HG02571 (cell line): ENCODE results near the gene KMT2C.
"Not testable (repeated sequence)": the region's sequence is repeated elsewhere in the genome, so short reads cannot be mapped to it uniquely, and the experiment has no call there.

Experiments used
- ATAC-seq: cut with Tn5 transposase; IDR thresholded peaks from one replicate; pipeline ENCODE4 v1.9.1; 2021; ENCODE audit warnings: mild to moderate bottlenecking, moderate library complexity; ENCODE audit not compliant: unreplicated experiment

Gene KMT2C

DNA sequence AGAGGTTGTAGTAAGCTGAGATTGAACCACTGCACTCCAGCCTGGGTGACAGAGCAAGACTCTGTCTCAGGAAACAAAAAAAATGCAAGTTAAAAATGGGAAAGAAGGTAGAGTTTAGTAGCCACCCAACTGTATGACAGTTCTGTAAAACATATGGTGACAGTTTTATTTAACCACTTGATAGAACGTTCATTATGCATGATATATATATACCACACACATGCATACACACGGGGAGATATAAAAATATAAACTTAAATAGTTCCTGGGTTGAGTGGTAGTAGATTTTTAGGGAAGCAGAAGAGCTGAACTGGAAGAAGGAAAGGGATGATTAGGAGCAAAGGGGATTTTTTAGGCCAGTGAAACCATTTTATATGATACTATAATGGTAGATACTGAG lies 120.0 kb downstream of the KMT2C start:
- no peak for ATAC-seq

DNA sequence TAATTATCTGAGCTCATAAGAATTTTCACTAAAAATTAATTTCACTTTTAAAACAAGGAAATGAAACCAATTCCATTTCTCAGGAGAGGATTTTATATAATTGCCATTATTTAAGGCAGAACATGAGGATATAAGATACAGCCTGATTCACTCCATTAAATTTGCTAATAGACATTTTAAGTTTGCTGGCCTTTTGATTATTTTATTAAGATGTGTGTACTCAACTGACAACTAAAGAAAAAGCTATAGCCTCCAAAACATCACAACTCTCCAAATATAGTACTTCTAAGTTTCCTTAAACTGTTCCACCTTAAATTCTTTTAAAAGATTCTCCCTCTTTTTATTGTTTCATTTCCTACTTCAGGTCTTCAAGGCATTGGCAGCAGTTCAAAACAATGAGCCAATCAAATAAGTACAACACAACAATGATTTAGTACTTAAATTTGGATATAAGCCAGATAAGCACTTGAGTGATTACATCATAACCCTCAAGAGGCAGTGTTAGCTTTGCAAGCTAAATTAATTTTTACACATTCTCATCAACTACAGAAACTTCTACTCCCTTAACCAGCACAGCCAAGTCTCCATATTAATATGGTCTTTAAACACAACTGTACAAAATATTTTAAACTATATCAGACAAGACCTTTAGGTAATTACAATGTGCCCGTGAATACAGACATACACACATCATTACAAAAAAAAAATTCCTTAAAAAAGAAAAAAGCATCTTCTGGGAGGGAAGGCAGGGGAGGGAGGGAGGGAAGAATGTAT lies 121.8 kb downstream of the KMT2C start:
- ATAC-seq: no peak

DNA sequence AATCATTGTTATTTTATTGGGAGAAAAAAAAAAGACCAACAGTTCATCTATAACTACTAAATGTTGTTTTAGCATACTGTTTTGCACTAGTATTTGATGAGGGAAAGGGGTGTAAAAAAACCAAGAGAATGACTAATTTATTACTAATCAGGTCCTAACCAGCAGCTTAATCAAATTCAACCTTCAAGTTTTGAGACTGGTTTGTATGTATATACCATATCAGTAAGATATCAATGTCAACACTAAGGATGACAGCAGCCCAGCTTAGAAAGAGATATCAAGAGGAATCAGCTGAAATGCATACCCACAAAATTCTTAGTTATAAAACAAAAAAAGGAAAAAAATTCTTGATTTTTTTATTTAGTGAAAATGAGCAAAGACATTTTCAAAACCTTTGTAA lies 122.6 kb downstream of the KMT2C start:
- ATAC-seq: no peak

DNA sequence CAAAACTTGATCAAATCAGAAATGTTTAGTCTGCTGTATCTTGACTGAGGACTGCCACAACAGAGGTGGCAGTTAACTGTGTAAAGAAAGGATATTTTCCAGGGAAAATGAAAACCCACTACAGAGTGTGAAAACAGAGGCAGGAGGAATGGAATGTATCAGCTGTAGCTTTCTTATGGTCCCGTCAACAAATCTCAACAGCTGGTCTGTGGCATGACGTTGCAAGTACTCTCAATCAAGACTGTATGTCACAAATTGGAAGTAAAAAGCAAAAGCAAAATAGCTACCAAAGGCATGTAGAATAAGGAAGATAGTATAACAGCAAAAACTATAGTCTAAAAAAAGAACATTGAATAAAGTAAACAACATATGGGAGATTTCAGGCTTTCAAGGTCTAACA lies 123.5 kb downstream of the KMT2C start:
- no peak for ATAC-seq

DNA sequence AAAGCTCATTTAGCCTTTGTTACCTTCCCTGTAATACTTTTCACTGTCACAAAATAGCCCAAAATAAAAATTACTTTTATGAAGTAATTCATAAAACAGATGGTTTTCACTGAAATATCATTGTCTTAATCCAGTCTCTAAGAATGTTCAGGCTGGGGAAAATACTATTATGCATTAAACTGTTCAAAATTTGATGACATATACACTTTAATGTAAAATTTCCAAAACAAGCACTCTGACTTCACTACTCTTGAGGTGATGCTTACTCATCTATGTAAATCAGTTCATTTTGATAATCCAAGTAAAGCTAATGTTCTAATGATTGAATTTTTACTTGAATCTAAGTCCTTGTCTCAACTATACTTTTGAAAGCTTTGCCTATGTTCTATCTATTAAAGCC lies 127.9 kb downstream of the KMT2C start:
- no peak for ATAC-seq

DNA sequence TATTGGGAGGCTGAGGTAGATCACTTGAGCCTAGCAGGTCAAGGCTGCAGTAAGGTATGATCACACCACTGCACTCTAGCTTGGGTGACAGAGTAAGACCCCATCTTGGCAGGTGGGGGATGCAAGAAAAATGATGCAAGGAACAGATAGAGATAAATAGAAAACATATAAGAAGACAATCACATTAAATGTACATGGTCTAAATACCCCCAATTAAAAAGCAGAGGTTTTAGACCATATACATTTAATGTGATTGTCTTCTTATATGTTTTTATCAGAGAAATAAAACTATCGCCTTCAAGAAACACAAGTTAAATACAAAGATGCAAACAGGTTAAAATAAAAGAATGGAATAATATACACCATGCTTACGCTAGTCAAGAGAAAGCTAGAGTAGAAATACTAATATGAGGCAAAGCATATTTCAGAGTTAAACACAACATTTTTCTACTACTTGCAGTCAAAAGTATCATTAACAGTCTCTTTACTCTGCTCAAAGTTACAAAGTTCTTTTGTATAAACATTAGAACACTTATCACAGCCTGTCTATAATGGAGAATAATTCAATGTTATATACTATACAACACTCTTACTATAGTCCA lies 136.2 kb downstream of the KMT2C start:
- ATAC-seq: not testable (repeated sequence)

DNA sequence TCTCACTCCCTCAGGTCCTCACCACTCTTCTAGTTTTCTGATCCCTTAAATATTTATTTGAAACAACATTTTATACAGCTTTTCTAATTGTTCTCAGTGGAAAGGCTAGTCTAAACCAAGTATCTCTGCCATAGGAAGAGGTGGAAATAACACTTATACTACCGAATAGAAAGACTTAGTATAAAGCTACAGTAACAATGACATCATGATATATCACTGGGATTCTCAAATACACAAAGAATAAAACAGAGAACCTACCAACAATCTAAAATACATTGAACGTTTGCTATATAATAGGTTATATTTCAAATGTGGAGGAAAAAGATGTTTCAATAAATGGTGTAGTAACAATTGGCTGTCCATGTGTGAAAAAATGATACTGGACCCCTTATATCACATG lies 142.9 kb downstream of the KMT2C start:
- no peak for ATAC-seq

DNA sequence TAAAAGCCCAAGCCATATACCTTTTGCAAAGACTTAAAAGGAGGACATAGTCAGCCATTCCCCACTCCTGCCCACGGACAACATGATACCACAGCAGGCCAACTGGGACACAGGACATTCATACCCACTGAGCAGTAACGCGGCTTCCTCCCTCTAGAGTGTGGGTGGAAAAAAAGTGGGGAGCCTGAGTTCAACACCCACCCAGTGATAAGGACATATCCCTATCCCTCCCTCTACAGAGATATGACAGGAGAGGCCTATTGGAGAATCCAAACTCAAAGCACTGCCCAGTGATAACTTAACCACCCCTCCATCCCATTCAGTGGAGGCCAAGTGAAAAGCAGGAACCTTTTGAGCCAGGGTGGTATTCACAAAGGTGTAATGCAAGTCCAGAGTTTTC lies 148.8 kb downstream of the KMT2C start:
- not testable (repeated sequence) for ATAC-seq

DNA sequence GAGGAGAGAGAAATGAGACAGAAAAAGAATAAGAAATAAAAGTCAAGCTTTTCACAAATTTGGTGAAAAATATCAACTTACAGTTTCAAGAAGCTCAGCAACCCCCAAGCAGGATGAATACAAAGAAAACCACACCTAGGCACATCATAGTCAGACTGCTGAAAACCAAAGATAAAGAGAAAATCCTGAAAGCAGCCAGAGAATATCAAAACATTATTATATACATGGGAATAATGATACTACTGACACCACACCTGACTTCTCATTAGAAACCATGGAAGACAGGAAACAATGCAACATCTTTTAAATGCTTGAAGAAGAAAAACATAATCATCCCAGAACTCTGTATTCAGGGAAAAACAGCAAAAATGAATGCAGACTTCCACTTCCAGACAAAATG lies 149.6 kb downstream of the KMT2C start:
- ATAC-seq: not testable (repeated sequence)

DNA sequence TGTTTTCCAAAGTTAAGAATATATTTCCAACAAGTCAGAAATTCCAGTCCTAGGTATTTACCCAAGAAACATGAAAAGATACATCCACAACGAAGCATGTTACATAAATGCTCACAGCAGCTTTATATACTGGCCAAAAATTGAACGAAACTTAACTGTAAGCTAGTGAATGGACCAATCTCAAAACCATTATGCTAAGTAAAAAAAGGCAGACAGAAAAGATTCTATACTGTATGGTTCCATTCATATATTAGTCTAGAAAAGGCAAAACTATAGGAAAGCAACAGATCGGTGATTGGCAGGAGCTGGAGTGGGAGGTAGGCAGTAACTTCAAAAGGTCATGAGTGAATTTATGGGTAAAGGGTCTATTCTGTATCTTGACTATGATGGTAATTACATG lies 150.8 kb downstream of the KMT2C start:
- ATAC-seq: not testable (repeated sequence)

DNA sequence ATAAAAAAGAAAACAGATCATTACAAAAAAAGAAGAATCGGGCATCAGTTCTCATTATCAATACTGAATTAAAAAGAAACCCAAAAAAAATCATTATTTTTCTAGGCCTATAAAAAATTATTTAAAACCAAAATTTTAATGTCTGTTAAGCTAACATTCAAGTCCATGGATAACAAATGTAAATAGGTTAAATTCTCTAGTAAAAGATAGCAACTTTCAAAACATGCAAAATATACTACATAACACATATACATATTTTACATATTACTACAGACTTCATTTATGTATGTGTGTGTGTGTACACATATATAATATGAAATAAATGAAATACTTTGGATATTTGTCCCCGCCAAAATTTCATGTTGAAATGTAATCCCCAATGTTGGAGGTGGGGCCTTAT lies 158.1 kb downstream of the KMT2C start:
- ATAC-seq: not testable (repeated sequence)

DNA sequence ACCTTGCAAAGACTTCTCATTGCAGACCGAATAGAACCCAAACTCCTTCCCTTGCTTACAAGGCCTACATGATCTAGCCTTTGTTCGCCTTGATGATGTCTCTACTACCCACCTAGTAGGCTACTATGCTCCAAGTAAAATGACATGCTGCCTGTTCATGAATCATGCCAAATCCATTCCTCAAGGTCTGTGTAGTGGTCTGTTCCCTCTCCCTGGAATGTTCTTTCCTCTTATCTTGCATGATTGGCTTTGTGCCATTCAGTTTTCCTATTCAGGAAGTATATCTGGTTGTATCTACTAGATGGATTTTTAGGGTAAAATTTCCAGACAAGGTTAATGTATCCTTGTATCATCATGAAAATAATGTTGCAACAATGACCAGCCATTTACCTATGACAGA lies 165.4 kb downstream of the KMT2C start:
- ATAC-seq: not testable (repeated sequence)

DNA sequence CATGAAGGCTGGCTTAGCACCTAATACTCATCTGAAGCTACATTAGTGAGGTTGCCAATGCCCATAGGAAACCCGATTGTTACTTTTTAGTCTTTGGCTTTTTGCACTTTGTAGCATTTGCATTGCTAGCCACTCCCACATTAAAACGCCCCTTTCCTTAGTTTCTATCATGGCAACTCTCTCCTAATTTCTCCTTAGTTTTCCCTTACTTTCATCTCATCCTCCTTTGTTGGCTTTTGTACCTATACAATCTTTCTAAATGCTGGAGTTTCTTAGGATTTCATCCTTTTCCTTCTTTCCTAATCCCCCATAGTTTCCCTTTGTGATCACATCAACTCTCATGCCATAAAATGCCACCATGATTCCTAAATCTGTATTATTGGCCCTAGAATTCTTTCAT lies 168.9 kb downstream of the KMT2C start:
- ATAC-seq: not testable (repeated sequence)

DNA sequence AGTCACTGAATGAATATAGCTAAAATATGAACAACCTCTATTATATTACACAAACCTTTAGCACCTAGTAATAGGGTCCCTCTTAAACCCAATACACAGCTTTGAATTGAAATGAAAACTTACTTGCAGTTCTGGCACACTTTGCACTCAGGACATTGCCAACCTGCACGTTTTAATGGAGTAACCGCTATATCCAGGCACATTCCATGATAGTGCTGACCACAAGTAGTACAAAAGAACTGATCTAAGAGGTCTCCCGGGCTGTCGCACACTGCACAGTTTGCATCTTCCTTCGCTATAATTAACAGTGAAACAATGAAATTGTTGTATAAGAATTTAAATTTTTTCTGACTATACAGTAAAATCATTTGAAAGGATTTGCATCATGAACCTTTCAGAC lies 170.9 kb downstream of the KMT2C start:
- ATAC-seq: not testable (repeated sequence)

DNA sequence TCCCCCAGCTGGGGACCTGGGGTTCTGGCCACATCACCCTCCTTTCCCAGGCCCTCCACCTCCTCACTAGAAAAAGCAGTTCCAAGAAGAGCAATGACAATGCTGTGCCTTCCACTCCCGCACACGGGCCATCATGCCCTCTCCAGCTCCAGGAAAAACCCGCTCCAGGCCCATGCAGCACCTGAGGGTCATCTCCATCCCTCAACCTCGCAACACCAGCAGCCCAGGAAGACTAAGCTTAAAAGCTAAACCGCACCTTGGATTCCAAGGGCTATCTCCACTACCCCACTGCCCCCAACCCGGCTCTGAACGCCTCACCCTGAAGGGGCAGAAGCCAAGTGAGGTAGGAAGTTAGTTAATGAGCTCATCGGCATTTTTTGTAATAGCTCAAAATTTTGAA lies 173.7 kb downstream of the KMT2C start:
- ATAC-seq: not testable (repeated sequence)

DNA sequence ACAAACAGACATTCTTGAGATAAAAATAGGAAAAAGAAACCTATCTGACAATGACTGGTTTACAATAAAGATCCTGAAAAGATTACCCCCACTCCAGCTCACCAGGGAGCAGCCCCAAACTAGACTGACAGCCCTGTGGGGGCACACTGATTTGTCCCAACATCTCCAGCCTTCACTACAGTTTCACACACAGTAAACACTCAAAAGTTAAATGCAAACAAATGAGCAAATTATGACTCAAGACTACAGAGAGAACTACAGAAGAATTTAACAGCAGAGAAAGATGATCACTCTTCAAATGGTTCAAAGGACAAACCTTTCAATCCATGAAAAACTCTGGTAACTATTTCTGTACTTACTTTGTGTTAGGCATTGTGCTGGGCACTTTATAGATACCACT lies 176.2 kb downstream of the KMT2C start:
- ATAC-seq: not testable (repeated sequence)

DNA sequence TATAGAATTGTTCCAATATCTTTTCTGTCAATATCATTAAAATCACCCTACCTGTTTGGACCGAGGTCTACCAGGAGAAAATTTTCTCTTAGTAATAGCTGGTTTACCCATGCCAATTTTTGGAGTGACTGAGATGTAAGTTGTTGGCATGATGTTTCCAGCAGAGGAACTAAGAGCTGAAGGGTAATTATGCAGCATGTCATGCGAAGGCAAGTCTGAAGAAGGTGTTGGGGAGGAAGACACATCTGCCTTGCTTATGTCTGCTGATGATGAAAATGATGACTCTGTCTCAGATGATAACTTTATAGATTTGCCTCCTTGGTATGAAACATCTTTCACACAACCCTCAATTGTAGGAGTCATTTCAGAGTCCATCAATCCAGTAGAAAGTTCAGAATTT lies 188.0 kb downstream of the KMT2C start:
- ATAC-seq: not testable (repeated sequence)

DNA sequence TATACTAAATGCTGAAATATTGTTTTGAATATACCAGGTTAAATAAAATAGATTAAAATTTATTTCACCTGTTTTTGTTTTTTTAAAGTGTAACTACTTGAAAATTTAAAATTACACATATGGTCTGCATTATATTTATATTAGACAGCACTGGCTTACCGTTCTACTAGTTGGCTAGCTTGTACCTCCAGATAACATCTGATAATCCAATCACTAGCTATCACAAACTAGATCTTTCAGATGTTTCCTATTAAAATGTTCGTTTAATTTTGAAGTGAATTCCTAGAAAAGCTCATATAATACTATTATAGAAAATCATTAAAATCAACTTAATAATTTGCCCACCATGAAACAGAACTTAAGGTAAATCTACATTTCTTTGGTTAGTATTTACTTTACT lies 190.4 kb downstream of the KMT2C start:
- not testable (repeated sequence) for ATAC-seq

DNA sequence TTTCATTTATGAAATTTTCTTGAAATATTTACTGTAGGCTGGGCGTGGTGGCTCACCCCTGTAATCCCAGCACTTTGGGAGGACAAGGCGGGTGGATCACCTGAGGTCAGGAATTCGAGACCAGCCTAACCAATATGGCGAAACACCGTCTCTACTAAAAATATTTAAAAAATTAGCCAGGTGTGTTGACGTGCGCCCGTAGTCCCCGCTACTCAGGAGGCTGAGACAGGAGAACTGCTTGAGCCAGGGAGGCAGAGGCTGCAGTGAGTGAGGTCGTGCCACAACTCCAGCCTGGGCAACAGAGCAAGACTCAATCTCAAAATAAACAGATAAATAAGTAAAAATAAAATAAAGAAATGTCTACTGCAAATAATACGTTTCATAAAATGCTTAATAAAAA lies 192.3 kb downstream of the KMT2C start:
- not testable (repeated sequence) for ATAC-seq

DNA sequence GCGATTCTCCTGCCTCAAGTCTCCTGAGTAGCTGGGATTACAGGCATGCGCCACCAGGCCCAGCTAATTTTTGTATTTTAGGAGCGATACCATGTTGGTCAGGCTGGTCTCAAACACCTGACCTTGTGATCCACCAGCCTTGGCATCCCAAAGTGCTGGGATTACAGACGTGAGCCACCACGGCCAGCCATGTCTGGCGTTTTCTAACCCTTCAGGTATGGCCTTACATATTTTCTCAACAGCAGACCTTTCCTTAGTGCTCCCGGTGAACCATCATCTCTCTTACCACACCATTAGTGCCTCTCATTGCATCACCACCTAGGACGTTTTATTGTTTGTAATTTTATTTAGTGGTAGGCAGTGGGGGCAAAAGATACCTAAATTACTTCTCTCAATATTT lies 194.5 kb downstream of the KMT2C start:
- not testable (repeated sequence) for ATAC-seq

DNA sequence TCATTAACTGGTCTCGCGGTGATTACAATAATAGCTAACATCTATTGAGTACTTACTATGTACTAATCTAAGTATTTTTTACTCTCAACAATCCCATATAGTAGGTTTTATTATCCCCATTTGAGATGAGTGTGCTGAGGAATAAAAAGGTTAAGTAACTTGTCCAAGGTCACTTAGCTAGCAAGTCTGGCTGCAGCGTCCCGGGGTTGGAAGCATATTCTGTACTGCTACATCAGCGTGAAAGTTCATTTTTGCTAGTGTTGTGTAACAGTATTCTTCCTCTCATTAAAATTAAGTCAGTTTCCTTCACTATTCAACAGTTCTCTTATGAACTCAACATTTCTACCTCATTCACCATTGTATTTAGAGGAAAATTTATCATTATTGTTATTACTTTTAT lies 199.5 kb downstream of the KMT2C start:
- not testable (repeated sequence) for ATAC-seq

DNA sequence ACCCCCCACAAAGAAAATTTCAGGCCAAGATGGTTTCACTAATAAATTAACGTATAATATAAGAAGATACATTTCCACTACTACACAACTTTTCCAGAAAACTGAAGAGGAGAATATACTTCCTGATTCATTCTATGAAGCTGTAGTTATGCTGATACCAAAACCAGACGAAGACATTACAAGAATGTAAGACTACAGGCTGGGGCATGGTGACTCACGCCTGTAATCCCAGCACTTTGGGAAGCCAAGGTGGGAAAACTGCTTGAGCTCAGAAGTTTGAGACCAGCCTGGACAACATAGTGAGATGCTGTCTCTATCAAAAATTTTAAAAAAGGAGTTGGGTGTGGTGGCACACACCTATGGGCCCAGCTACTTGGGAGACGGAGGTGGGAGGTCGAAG lies 201.4 kb downstream of the KMT2C start:
- not testable (repeated sequence) for ATAC-seq

DNA sequence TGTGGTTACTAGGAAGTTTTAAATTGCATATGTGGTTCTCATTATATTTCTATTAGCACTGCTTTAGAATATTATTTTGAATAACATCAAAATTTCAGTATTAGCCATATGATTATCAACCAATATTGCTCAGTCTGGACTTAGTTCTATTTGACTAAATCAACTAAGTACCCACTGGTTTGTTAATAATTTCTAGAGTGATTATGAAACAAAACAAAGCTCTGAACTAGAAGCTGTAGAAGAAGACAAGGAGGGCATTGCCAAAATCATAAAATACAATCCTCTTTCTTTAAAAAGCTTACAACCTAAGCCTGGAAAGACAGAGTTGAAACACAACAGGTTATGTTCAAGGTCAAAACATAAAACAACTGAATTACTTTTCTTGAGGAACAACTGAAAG lies 204.7 kb downstream of the KMT2C start:
- no peak for ATAC-seq
